K562 (cell line): ENCODE measurements around the gene VWF. TPM values are rescaled to one million over a fixed set of nuclear protein-coding genes. Genes with fewer than 3 reads are reported as not detected.

Experiments used
- ATAC-seq: fragments of 200-7000 bp; cut with Tn5 transposase; 3 replicates; pipeline ENCODE4 v1.9.1; 2020; ENCODE audit warnings: moderate library complexity
- BruUV-seq: library from RNA; stranded (reverse); fragments of 400-500 nt; replicated peaks from 2 replicates; lab custom pipeline; 2021; lab: Mats Ljungman, UMichigan
- CTCF ChIA-PET: fragments of 300-600 bp; formaldehyde crosslinking; extraction: SDS; loops from one replicate; lab custom pipeline; 2021; ENCODE audit warnings: low intra/inter-chr PET ratio; lab: Yijun Ruan, JAX
- POLR2A ChIA-PET: fragments of 300-600, 350-650 bp; sonication (Branson Sonifier 250); formaldehyde crosslinking; extraction: SDS; loops from one replicate; lab custom pipeline; 2021; ENCODE audit warnings: antibody characterized with exemption, inconsistent platforms; lab: Yijun Ruan, JAX
- DNase-seq, 4 experiments: peaks; one replicate each; pipeline versions ENCODE4 v3.0.0 to v3.0.0-alpha.2; 2011 to 2018; ENCODE audit warnings: low spot score in 3 of 4, mixed read lengths in 3 of 4; ENCODE audit errors: extremely low read depth in 1 of 4
- FAIRE-seq: peaks from 2 replicates; lab custom pipeline; 2011; peaks lifted over from hg19 to GRCh38; lab: Jason Lieb, UNC
- H2AFZ ChIP-seq: 2 replicates; pipeline ENCODE4 v1.6.0; 2011; ENCODE audit warnings: low read depth, low read length, control low read depth, inconsistent platforms
- H3K27ac ChIP-seq: fragments of 200-600 bp; 3 replicates; pipeline ENCODE4 v1.8.0; 2011; ENCODE audit warnings: low read depth, mild to moderate bottlenecking, control low read depth, inconsistent platforms, low read length, moderate library complexity, mixed read lengths; ENCODE audit errors: extremely low read depth
- H3K27me3 ChIP-seq, 2 experiments: fragments of 300-600 bp in 1 of 2; 2 replicates in 1 of 2; 3 replicates in 1 of 2; pipeline versions ENCODE4 v1.6.0 to v1.8.0; 2011; ENCODE audit warnings: inconsistent platforms in 2 of 2, low read length in 2 of 2, mild to moderate bottlenecking in 1 of 2, mixed read lengths in 1 of 2, moderate library complexity in 1 of 2; ENCODE audit not compliant: control insufficient read depth in 2 of 2, insufficient read depth in 2 of 2
- H3K36me3 ChIP-seq: fragments of 300-600 bp; 3 replicates; pipeline ENCODE4 v1.8.0; 2011; ENCODE audit warnings: mild to moderate bottlenecking, low read length, inconsistent platforms; ENCODE audit not compliant: control insufficient read depth, insufficient read depth
- H3K4me1 ChIP-seq, 2 experiments: fragments of 200-600 bp in 1 of 2; replicated peaks in 1 of 2; 2 replicates in 1 of 2; 3 replicates in 1 of 2; pipeline versions ENCODE4 v1.5.1 to v1.8.0; 2011; ENCODE audit warnings: inconsistent platforms in 2 of 2, low read length in 2 of 2, mild to moderate bottlenecking in 1 of 2, mixed read lengths in 1 of 2, moderate library complexity in 1 of 2; ENCODE audit not compliant: control insufficient read depth in 2 of 2, insufficient read depth in 2 of 2
- H3K4me2 ChIP-seq: 2 replicates; pipeline ENCODE4 v1.6.1; 2011; ENCODE audit warnings: low read length, control low read depth, inconsistent platforms, mixed read lengths; ENCODE audit not compliant: insufficient read depth
- H3K4me3 ChIP-seq: fragments of 200-600 bp; sonication (generic), shearing (Covaris generic); 2 replicates; pipeline ENCODE4 v1.5.1; 2016; ENCODE audit warnings: control low read depth, inconsistent platforms
- H3K79me2 ChIP-seq: fragments of 200-600 bp; 3 replicates; pipeline ENCODE4 v1.8.0; 2011; ENCODE audit warnings: low read length, inconsistent platforms; ENCODE audit not compliant: control insufficient read depth, insufficient read depth
- H3K9ac ChIP-seq, 2 experiments: 2 replicates each; pipeline versions ENCODE4 v1.6.0 to v1.6.1; 2011; ENCODE audit warnings: low read depth in 2 of 2, low read length in 2 of 2, control low read depth in 1 of 2, inconsistent platforms in 1 of 2, mild to moderate bottlenecking in 1 of 2, mixed read lengths in 1 of 2; ENCODE audit not compliant: insufficient read depth in 1 of 2
- H3K9me1 ChIP-seq: one replicate; pipeline ENCODE4 v1.6.0; 2011; ENCODE audit warnings: inconsistent platforms, mild to moderate bottlenecking, low read length, moderate library complexity; ENCODE audit not compliant: control insufficient read depth, insufficient read depth
- H3K9me3 ChIP-seq: replicated peaks from 2 replicates; pipeline ENCODE4 v1.5.1; 2011; ENCODE audit warnings: low read depth, low read length, inconsistent platforms; ENCODE audit not compliant: control insufficient read depth, insufficient read depth
- H4K20me1 ChIP-seq: replicated peaks from 2 replicates; pipeline ENCODE4 v1.6.1; 2011; ENCODE audit warnings: low read length, inconsistent platforms, mixed read lengths; ENCODE audit not compliant: control insufficient read depth, insufficient read depth
- CC2D1A ChIP-seq: fragments of 450-650 bp; IDR thresholded peaks from 2 replicates; pipeline ENCODE4 v1.6.1; 2017; ENCODE audit warnings: mild to moderate bottlenecking
- RNF219 ChIP-seq: fragments of 250-450 bp; sonication (Bioruptor Pico); IDR thresholded peaks from 2 replicates; pipeline ENCODE4 v1.5.0; 2022; ENCODE audit warnings: mild to moderate bottlenecking
- WGBS: fragments of 100-300 bp; shearing (Covaris generic); methylation state at CpG from one replicate; pipeline ENCODE4 v1.1.6; 2016; ENCODE audit warnings: low coverage, mixed read lengths; ENCODE audit not compliant: insufficient coverage; ENCODE audit errors: missing lambda C conversion rate; 5-methylcytosine and 5-hydroxymethylcytosine counted together
- in situ Hi-C: fragments of 300-500 bp; cut with MboI; formaldehyde crosslinking; loops from 4 replicates; pipeline ENCODE4 v1.15.0; 2018; ENCODE audit warnings: inconsistent platforms, mixed read lengths
- intact Hi-C: fragments of 100-400 bp; cut with micrococcal nuclease; formaldehyde crosslinking; loops from 2 replicates; pipeline ENCODE4 v1.14.2; 2022
- polyA plus RNA-seq, 8 experiments: library from polyadenylated mRNA; depleted of rRNA in 4 of 8; stranded (reverse) in 5 of 8; unstranded in 3 of 8; fragments of >200 nt; fragmentation: Nextera tagmentation in 2 of 8; fragmentation: Illumina TruSeq in 1 of 8; extraction: Ambion mirVana in 2 of 8; extraction: Trizol in 1 of 8; gene quantifications; 2 replicates each; pipeline versions ENCODE4 v1.2.1 to v1.2.3, GENCODE V29; 2011 to 2014; ENCODE audit warnings: inconsistent platforms in 1 of 8, missing spikeins in 1 of 8
- total RNA-seq, 7 experiments: library from RNA; depleted of rRNA in 6 of 7; stranded (reverse); fragments of >200 nt in 6 of 7; fragmentation: Illumina TruSeq in 2 of 7; extraction: Trizol in 2 of 7; gene quantifications; 2 replicates each; pipeline versions ENCODE4 v1.2.1 to v1.2.3, GENCODE V29; 2011 to 2021; ENCODE audit warnings: low replicate concordance in 1 of 7

Gene VWF
- total and polyA plus RNA-seq, 9 of the 15 experiments (the other 6 are each of a cell fraction or from before 2014, with no cell fraction given), result 0.53 TPM; not detected in 8

- POLR2A ChIA-PET, result interaction anchor here (0.5 kb wide), 1 partner anchor 17 kb away, joined by 3 read pairs; no protein-coding TSS in a partner anchor
- Histone ChIP-seq H3K27me3 (peaks cover 16 to 53% of the 10 kb centered on the region in 2 experiments), H3K9ac (no peak overlapping the region), H3K9me3 (no peaks in the 10 kb centered on the region), H3K79me2 (no peaks in the 10 kb centered on the region), H2AFZ (no peak overlapping the region), H3K36me3 (no peaks in the 10 kb centered on the region), H3K4me2 (no peak overlapping the region), H3K27ac (no peak overlapping the region), H3K4me1 (no peaks in the 10 kb centered on the region; a peak in 2 of 5 replicates), H3K9me1 (no peaks in the 10 kb centered on the region), H4K20me1 (no peaks in the 10 kb centered on the region), H3K4me3 (no peak overlapping the region)
- CTCF ChIA-PET, result no interaction called here
- in situ Hi-C loops, result no loop called here
- intact Hi-C loops, result no loop called here
- no peak for ATAC-seq
- BruUV-seq, result no TSS peak
- no peak for DNase-seq
- WGBS, result under 1% methylated on average over 18 of the region's 20 CpGs
- no peak for TF ChIP-seq CC2D1A
- TF ChIP-seq RNF219 (CRISPR knock-in tag), result no peak
- FAIRE-seq, result no peak
Observed at GRCh38 chr12:6120796-6121473, 3.5 kb downstream of the VWF start.
